CD14-positive monocyte (primary cell): ENCODE results near the gene PFDN1. TPM values are rescaled to one million over a fixed set of nuclear protein-coding genes. Genes with fewer than 3 reads are reported as not detected.
A peak's percentile ranks its signal among the peaks of the same experiment; 100 is the strongest.

Experiments
- DNase-seq, 3 donors: peaks; one replicate each; pipeline ENCODE4 v3.0.0-alpha.2; 2011 to 2022
- H2AFZ ChIP-seq: 2 replicates; pipeline ENCODE4 v1.6.0; 2012; ENCODE audit warnings: mild to moderate bottlenecking, low read depth, low read length, inconsistent platforms; ENCODE audit not compliant: insufficient read depth, poor library complexity, severe bottlenecking
- H3K27ac ChIP-seq, 2 donors: 1 replicate in 1 of 2; 2 replicates in 1 of 2; pipeline ENCODE4 v1.5.1; 2012 to 2013; ENCODE audit warnings: low read length in 2 of 2, control low read depth in 1 of 2, inconsistent platforms in 1 of 2, low read depth in 1 of 2, mild to moderate bottlenecking in 1 of 2
- H3K27me3 ChIP-seq, 2 donors: one replicate each; pipeline versions ENCODE4 v1.6.0 to v1.6.1; 2011 to 2013; ENCODE audit warnings: low read length in 2 of 2; ENCODE audit not compliant: control insufficient read depth in 2 of 2, insufficient read depth in 2 of 2
- H3K36me3 ChIP-seq, 2 donors: replicated peaks in 1 of 2; 1 replicate in 1 of 2; 2 replicates in 1 of 2; pipeline versions ENCODE4 v1.5.1 to v1.6.1; 2012 to 2013; ENCODE audit warnings: low read length in 2 of 2, control low read depth in 1 of 2, inconsistent platforms in 1 of 2, mild to moderate bottlenecking in 1 of 2; ENCODE audit not compliant: insufficient read depth in 2 of 2, control insufficient read depth in 1 of 2
- H3K4me1 ChIP-seq, 2 donors: 1 replicate in 1 of 2; 2 replicates in 1 of 2; pipeline versions ENCODE4 v1.5.1 to v1.6.1; 2012 to 2013; ENCODE audit warnings: low read length in 2 of 2, control low read depth in 1 of 2, inconsistent platforms in 1 of 2, mild to moderate bottlenecking in 1 of 2, moderate library complexity in 1 of 2; ENCODE audit not compliant: insufficient read depth in 2 of 2, control insufficient read depth in 1 of 2
- H3K4me2 ChIP-seq: replicated peaks from 2 replicates; pipeline ENCODE3; 2012; ENCODE audit warnings: low read length, moderate library complexity, mild to moderate bottlenecking; ENCODE audit not compliant: poor library complexity, severe bottlenecking; ENCODE audit errors: extremely low read depth
- H3K4me3 ChIP-seq, 3 experiments: fragments of 200-600 bp in 1 of 3; sonication (generic) in 1 of 3; replicated peaks in 1 of 3; 1 replicate in 2 of 3; 2 replicates in 1 of 3; pipeline ENCODE4 v1.5.1; 2011 to 2013; ENCODE audit warnings: low read length in 3 of 3, mild to moderate bottlenecking in 3 of 3, control low read depth in 2 of 3, low read depth in 2 of 3, inconsistent platforms in 1 of 3, moderate library complexity in 1 of 3
- H3K79me2 ChIP-seq: 2 replicates; pipeline ENCODE4 v1.6.0; 2012; ENCODE audit warnings: mild to moderate bottlenecking, control low read depth, inconsistent platforms, low read length, moderate library complexity; ENCODE audit not compliant: insufficient read depth
- H3K9ac ChIP-seq: 2 replicates; pipeline ENCODE4 v1.6.0; 2017; ENCODE audit warnings: low read length, mild to moderate bottlenecking; ENCODE audit not compliant: insufficient read depth, poor library complexity, severe bottlenecking
- H3K9me3 ChIP-seq, 2 donors: replicated peaks in 1 of 2; 1 replicate in 1 of 2; 2 replicates in 1 of 2; pipeline versions ENCODE4 v1.5.1 to v1.6.1; 2012 to 2013; ENCODE audit warnings: low read length in 2 of 2, control low read depth in 1 of 2; ENCODE audit not compliant: control insufficient read depth in 1 of 2, insufficient read depth in 1 of 2
- H4K20me1 ChIP-seq: 2 replicates; pipeline ENCODE4 v1.6.0; 2012; ENCODE audit warnings: mild to moderate bottlenecking, low read length, control low read depth, moderate library complexity; ENCODE audit not compliant: insufficient read depth
- H3K27ac Mint-ChIP-seq, 7 donors: one replicate each; pipeline ENCODE4 v1.8.0; 2020; ENCODE audit warnings: mild to moderate bottlenecking in 7 of 7, mixed read lengths in 7 of 7, moderate library complexity in 6 of 7, inconsistent platforms in 2 of 7
- H3K27me3 Mint-ChIP-seq, 3 donors: one replicate each; pipeline ENCODE4 v1.8.0; 2021 to 2022; ENCODE audit warnings: low read depth in 3 of 3, mild to moderate bottlenecking in 3 of 3, mixed read lengths in 3 of 3, moderate library complexity in 3 of 3, inconsistent platforms in 1 of 3
- H3K36me3 Mint-ChIP-seq, 2 donors: one replicate each; pipeline ENCODE4 v1.8.0; 2020; ENCODE audit warnings: mixed read lengths in 2 of 2, inconsistent platforms in 1 of 2, mild to moderate bottlenecking in 1 of 2
- H3K4me1 Mint-ChIP-seq: one replicate; pipeline ENCODE4 v1.8.0; 2020; ENCODE audit warnings: mild to moderate bottlenecking, mixed read lengths
- H3K4me3 Mint-ChIP-seq, 2 donors: one replicate each; pipeline ENCODE4 v1.8.0; 2020; ENCODE audit warnings: mild to moderate bottlenecking in 2 of 2, mixed read lengths in 2 of 2, moderate library complexity in 1 of 2
- H3K9me3 Mint-ChIP-seq, 7 donors: one replicate each; pipeline ENCODE4 v1.8.0; 2020 to 2022; ENCODE audit warnings: mixed read lengths in 7 of 7, mild to moderate bottlenecking in 6 of 7, moderate library complexity in 6 of 7, inconsistent platforms in 2 of 7
- WGBS: methylation state at CpG from one replicate; pipeline ENCODE4 v1.1.5; 2013; ENCODE audit warnings: missing lambda C conversion rate; ENCODE audit not compliant: insufficient coverage; 5-methylcytosine and 5-hydroxymethylcytosine counted together
- intact Hi-C, 2 donors: fragments of 100-400 bp; cut with micrococcal nuclease; formaldehyde crosslinking; loops; one replicate each; pipeline versions ENCODE4 v1.15.0 to v1.15.1; 2023
- polyA plus RNA-seq, 3 donors: library from polyadenylated mRNA; depleted of rRNA in 1 of 3; unstranded in 2 of 3; stranded (reverse) in 1 of 3; fragments of 300-500 nt in 2 of 3; fragments of >200 nt in 1 of 3; fragmentation: Illumina TruSeq in 2 of 3; gene quantifications; 1 replicate in 2 of 3; 2 replicates in 1 of 3; pipeline ENCODE4 v1.2.3, GENCODE V29; 2012 to 2021
- TF ChIP-seq, protein P1 (sequence below): fragments of 200-600 bp; IDR thresholded peaks from one replicate; pipeline ENCODE4 v1.8.0; 2022; ENCODE audit warnings: antibody characterized with exemption, mild to moderate bottlenecking

PFDN1 gene
- polyA plus RNA-seq, 3 donors = 44.7 to 105 (median 82.2) TPM

DNA sequence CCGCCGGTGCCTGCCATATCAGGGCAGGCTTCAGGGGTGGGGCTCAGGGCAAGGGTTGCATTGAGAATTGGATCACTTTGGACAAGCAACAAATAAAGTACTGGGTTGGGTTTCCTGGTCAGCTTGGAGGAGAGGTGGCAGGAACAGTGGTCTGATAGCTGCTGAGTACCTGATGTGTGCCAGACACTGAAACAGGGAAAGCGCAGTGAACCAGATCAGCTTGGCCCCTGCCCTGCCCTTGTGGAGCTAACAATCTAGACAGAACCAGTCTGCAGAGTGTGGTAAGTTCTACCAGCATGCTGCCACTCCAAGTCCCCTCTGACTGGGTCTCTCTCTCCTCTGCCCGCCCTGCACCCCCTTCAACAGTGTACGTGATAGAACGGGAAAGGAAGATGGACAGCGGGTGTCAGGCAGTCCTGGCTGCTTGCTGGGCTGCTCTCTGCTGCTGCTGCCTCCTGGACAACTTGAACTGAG, 74.5 kb downstream of the PFDN1 start:
- Mint-ChIP-seq H3K4me1 (peaks cover 5% of the 10 kb centered on the region), H3K4me3 (no peak overlapping the region), H3K27ac (peak overlapping the region in 1 of 7 donors; percentile 53), H3K9me3 (peaks cover 0 to 11% (median 0%) of the 10 kb centered on the region in 7 donors), H3K36me3 (peaks cover 6 to 9% of the 10 kb centered on the region in 2 donors), H3K27me3 (peaks cover 0 to 3% (median 2%) of the 10 kb centered on the region in 3 donors)
- Histone ChIP-seq H3K4me2 (no peak overlapping the region), H3K9me3 (no peaks in the 10 kb centered on the region), H4K20me1 (no peaks in the 10 kb centered on the region), H3K27me3 (no peaks in the 10 kb centered on the region), H3K9ac (no peak overlapping the region), H3K27ac (no peak overlapping the region), H2AFZ (no peak overlapping the region), H3K36me3 (no peaks in the 10 kb centered on the region), H3K4me3 (no peak overlapping the region), H3K79me2 (no peaks in the 10 kb centered on the region), H3K4me1 (no peaks in the 10 kb centered on the region)
- intact Hi-C loops = no loop called here
- TF ChIP-seq, protein P1, sequence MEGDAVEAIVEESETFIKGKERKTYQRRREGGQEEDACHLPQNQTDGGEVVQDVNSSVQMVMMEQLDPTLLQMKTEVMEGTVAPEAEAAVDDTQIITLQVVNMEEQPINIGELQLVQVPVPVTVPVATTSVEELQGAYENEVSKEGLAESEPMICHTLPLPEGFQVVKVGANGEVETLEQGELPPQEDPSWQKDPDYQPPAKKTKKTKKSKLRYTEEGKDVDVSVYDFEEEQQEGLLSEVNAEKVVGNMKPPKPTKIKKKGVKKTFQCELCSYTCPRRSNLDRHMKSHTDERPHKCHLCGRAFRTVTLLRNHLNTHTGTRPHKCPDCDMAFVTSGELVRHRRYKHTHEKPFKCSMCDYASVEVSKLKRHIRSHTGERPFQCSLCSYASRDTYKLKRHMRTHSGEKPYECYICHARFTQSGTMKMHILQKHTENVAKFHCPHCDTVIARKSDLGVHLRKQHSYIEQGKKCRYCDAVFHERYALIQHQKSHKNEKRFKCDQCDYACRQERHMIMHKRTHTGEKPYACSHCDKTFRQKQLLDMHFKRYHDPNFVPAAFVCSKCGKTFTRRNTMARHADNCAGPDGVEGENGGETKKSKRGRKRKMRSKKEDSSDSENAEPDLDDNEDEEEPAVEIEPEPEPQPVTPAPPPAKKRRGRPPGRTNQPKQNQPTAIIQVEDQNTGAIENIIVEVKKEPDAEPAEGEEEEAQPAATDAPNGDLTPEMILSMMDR = no peak
- no peak for DNase-seq
- 96% methylated on average over 7 of the region's 7 CpGs for WGBS

DNA sequence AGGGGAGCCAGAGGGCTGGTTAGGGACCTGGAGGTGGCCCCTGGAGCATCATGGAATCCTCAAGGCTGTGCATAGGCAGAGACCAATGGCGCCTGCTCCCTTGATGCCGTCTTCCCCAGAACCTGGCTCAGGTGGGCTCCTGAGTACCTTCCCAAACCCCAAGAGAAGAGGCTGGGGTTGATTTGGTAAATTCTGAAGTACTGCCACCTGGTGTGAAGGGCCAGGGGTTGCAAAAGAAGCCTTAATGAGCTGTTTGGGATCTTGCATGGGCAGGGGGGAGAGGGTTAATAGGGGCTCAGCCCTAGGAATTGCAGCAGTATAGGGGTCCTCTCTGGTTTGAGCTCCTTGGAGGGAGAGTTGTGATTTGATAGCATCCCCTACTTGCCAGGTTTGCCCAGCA, 75.9 kb downstream of the PFDN1 start:
- Mint-ChIP-seq H3K4me3 (no peak overlapping the region), H3K27me3 (peaks cover 0 to 5% (median 2%) of the 10 kb centered on the region in 3 donors), H3K36me3 (peaks cover 3 to 11% of the 10 kb centered on the region in 2 donors), H3K27ac (peak overlapping the region in 1 of 7 donors; percentile 20), H3K4me1 (peaks cover 18% of the 10 kb centered on the region), H3K9me3 (peaks cover 0 to 8% (median 1%) of the 10 kb centered on the region in 7 donors)
- peaks cover 6 to 12% of the 10 kb centered on the region in 2 donors for H3K4me1 ChIP-seq
- no peaks in the 10 kb centered on the region for H3K9me3 ChIP-seq
- no peaks in the 10 kb centered on the region for H3K36me3 ChIP-seq
- H3K27me3 ChIP-seq = no peaks in the 10 kb centered on the region
- H3K4me3 ChIP-seq = no peak overlapping the region
- intact Hi-C loops = no loop called here
- no peak overlapping the region for H3K27ac ChIP-seq
- TF ChIP-seq, protein P1 = no peak
- WGBS = no CpG with 5 or more reads among the region's 2 CpGs
- H4K20me1 ChIP-seq = no peaks in the 10 kb centered on the region
- no peak overlapping the region for H3K4me2 ChIP-seq
- no peak for DNase-seq
- H3K79me2 ChIP-seq = no peaks in the 10 kb centered on the region
- no peak overlapping the region for H3K9ac ChIP-seq
- no peak overlapping the region for H2AFZ ChIP-seq
